HG03378 (cell line): ENCODE results near the gene NEDD4L.
A peak's percentile ranks its signal among the peaks of the same experiment; 100 is the strongest.

ENCODE experiments used
- ATAC-seq: cut with Tn5 transposase; IDR thresholded peaks from one replicate; pipeline ENCODE4 v1.9.1; 2021; ENCODE audit warnings: mild to moderate bottlenecking, moderate library complexity; ENCODE audit not compliant: unreplicated experiment

The NEDD4L gene

GRCh38 chr18:58201733-58202730, 158.0 kb downstream of the NEDD4L start:
- ATAC-seq, result no peak

- no peak for ATAC-seq
Observed at GRCh38 chr18:58204776-58205442, 160.9 kb downstream of the NEDD4L start.

- no peak for ATAC-seq
Observed at GRCh38 chr18:58205443-58206160, 161.6 kb downstream of the NEDD4L start.

GRCh38 chr18:58207520-58208152, 163.6 kb downstream of the NEDD4L start:
- no peak for ATAC-seq

GRCh38 chr18:58208207-58208932, 164.3 kb downstream of the NEDD4L start:
- no peak for ATAC-seq

GRCh38 chr18:58209326-58209725, 165.3 kb downstream of the NEDD4L start:
- no peak for ATAC-seq

- no peak for ATAC-seq
Observed at GRCh38 chr18:58211510-58211909, 167.5 kb downstream of the NEDD4L start.

- ATAC-seq, result peak; percentile 55
Observed at GRCh38 chr18:58212274-58212673, 168.2 kb downstream of the NEDD4L start.

- no peak for ATAC-seq
Observed at GRCh38 chr18:58213440-58213839, 169.4 kb downstream of the NEDD4L start.

- no peak for ATAC-seq
Observed at GRCh38 chr18:58215011-58215410, 171.0 kb downstream of the NEDD4L start.

GRCh38 chr18:58216071-58216481, 172.1 kb downstream of the NEDD4L start:
- peak; percentile 45 for ATAC-seq

GRCh38 chr18:58217052-58217451, 173.0 kb downstream of the NEDD4L start:
- no peak for ATAC-seq

GRCh38 chr18:58218117-58218516, 174.1 kb downstream of the NEDD4L start:
- ATAC-seq, result no peak

- ATAC-seq, result no peak
Observed at GRCh38 chr18:58221060-58221725, 177.2 kb downstream of the NEDD4L start.

GRCh38 chr18:58222432-58223125, 178.6 kb downstream of the NEDD4L start:
- no peak for ATAC-seq

GRCh38 chr18:58223717-58224424, 179.8 kb downstream of the NEDD4L start:
- no peak for ATAC-seq

GRCh38 chr18:58224425-58224750, 180.4 kb downstream of the NEDD4L start:
- ATAC-seq, result no peak

GRCh38 chr18:58225101-58225500, 181.1 kb downstream of the NEDD4L start:
- peak; percentile 91 for ATAC-seq

- ATAC-seq, result no peak
Observed at GRCh38 chr18:58226429-58226828, 182.4 kb downstream of the NEDD4L start.
